Measurements from ENCODE around the gene STX4.

- no peak for TF ChIP-seq CTCF (IDR thresholded peaks at IDR 0.05)
- TF ChIP-seq POLR2A (IDR thresholded peaks at IDR 0.05) = no peak
These were observed 42.3 kb upstream of the STX4 start for GRCh38 chr16:30991052-30991451.

All from prostate gland (tissue), 2 donors.